NCI-H1694 treated with DMSO at 0.1 percent for 48 hours (cell line): ENCODE results near the gene AVPR1B.

ENCODE experiments used
- DNase-seq: peaks from one replicate; lab custom pipeline; 2025; lab: John Stamatoyannopoulos, UW

AVPR1B gene

DNA sequence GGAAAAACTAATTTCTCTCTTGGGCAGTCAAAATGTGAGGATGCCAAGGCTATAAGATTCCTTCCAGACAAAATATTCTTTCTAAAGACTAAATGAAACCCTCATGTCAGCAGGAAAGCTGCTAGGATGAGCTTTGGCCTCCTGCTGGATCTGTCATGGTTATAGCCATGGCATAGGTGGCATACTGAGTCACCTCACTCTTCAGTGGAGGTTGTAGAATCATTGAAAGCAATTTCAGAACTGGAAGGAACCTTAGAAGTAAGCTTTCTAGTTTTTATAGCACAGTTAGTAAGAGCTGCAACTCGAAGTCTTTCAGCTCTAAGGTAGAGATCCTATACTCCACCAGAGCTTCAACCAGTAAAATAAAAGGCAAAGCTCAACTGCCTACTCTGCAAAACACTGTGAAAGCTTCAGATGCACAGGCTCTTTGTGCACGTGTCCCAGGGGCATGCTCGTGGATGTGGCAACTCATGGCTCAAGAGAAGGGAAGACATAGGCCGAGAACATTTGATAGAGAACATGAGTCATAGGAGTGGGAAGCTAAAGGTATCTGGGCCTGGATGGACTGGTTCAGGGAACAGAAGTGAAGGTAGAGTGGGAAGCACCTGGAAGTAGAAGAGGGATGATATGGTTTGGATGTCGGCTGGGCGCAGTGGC, 5.8 kb downstream of the AVPR1B start:
- DNase-seq: no peak

DNA sequence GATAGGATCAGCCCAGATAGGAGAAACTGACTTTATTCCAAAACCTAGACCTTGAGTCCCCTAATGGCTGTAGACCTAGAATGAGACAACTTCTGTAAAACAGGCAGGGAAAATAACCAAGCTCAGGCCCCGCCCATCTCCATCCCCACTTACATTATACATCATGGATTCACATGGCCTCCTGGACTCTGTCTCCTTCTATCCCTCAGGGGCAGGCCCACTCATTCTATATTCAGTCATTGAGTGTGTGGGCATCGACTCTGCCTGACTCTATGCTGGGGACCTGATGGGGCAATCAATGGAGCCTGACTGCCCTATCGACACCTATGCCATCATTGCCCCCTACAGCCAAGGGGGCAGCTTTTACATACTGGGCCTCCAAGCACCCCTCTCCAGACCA, 6.4 kb downstream of the AVPR1B start:
- no peak for DNase-seq

DNA sequence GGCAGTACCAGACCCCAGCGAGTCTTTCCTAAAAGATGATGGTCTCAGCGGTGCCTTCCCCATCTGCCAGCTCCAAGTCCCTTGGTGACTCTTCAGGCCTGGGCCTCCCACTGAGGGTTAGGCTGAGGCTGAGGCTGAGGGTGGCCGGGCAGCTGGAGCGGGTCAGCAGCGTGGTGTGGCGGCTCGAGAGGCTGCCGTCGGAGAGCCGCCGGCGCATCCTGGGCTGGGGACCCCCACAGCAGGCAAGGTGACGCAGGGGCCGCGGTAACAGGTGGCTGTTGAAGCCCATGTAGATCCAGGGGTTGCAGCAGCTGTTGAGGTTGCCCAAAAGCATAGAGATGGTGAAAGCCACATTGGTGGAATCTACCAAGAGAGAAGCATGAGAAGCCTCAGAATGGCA, 7.0 kb downstream of the AVPR1B start:
- no peak for DNase-seq

GRCh38 chr1:206109718-206110117, 7.5 kb downstream of the AVPR1B start:
- DNase-seq: no peak

- no peak for DNase-seq
Observed at GRCh38 chr1:206108635-206109034, 8.6 kb downstream of the AVPR1B start.

GRCh38 chr1:206107168-206107544, 10.0 kb downstream of the AVPR1B start:
- no peak for DNase-seq

GRCh38 chr1:206106328-206107167, 10.6 kb downstream of the AVPR1B start:
- peak; percentile 63 for DNase-seq

DNA sequence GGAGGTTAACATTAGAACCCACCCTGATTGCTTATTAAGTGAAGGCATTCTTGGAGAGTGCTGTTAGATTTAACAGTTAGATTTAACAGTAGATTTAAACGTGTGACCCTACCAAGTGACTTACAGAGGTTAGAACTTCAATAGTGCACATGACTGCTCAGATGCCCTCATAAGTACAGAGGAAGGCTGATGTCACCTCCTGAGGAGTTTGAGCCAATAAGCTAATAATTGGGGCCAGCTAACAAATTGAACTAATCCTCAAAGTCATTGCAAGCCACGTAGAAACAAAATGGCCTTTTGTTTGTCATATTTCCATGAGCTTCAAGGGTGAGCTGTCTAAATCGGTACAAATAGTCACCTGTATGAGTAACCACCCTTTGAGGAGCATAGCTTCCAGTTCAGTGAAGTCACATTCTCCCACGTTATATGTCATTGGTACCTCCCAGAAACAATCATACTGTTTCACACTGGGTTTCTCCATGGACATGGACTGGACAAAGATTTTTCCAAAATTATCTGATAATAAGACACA, 11.7 kb downstream of the AVPR1B start:
- DNase-seq: no peak

DNA sequence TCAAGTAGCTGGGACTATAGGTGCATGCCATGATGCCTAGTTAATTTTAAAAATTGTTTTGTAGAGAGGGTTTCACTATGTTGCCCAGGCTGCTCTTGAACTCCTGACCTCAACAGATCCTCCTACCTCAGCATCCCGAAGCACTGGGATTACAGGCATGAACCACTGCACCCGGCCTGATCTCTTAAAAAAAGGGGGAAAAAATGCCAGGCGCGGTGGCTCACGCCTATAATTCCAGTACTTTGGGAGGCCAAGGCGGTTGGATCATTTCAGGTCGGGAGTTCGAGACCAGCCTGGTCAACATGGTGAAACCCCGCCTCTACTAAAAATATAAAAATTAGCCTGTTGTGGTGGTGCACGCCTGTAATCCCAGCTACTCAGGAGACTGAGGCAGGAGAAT, 13.2 kb downstream of the AVPR1B start:
- no peak for DNase-seq

- DNase-seq: no peak
Observed at GRCh38 chr1:206102292-206102936, 14.8 kb downstream of the AVPR1B start.

GRCh38 chr1:206101351-206102045, 15.7 kb downstream of the AVPR1B start:
- DNase-seq: no peak

GRCh38 chr1:206100226-206100815, 16.9 kb downstream of the AVPR1B start:
- no peak for DNase-seq

GRCh38 chr1:206098242-206098919, 18.8 kb downstream of the AVPR1B start:
- DNase-seq: no peak

DNA sequence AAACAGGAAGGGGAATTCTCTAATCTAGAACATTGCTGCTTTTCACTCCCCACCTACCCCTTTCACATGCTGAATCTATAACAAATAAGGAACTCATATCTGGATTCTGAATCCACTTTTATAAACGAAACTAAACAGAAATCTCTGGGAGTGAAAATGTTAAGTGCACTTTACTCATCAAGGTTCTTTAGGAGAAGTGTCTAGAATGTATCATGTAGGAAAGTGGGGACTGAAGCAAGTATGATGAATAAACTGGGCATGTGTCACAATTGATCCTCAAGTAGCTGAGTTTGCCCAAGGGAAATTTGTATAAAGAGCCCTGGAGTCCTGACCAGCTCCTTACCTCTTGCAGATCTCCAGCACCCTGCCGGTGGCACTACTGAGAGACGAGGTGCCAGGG, 19.8 kb downstream of the AVPR1B start:
- DNase-seq: no peak

GRCh38 chr1:206094024-206094423, 23.2 kb downstream of the AVPR1B start:
- peak; percentile 49 for DNase-seq

GRCh38 chr1:206089341-206089740, 27.8 kb downstream of the AVPR1B start:
- no peak for DNase-seq

- no peak for DNase-seq
Observed at GRCh38 chr1:206087091-206087490, 30.1 kb downstream of the AVPR1B start.

DNA sequence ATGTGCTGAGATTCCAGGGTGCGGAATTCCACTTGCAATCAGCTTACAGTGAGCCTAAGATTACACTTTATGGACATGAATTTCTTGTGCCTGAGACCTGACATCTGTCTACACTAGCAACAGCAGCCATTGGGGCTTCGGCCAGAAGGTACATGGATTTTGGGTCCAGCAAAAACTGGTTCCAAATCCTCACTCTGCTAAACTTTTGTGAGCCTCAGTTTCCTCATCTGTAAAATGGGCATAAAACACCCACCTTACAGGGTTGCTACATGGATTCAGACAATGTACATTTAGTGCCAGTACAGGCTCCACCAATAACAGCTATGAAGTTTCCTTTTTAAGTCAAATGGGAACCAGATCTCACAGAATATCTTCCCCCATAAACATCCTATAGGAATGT, 33.4 kb downstream of the AVPR1B start:
- DNase-seq: no peak

DNA sequence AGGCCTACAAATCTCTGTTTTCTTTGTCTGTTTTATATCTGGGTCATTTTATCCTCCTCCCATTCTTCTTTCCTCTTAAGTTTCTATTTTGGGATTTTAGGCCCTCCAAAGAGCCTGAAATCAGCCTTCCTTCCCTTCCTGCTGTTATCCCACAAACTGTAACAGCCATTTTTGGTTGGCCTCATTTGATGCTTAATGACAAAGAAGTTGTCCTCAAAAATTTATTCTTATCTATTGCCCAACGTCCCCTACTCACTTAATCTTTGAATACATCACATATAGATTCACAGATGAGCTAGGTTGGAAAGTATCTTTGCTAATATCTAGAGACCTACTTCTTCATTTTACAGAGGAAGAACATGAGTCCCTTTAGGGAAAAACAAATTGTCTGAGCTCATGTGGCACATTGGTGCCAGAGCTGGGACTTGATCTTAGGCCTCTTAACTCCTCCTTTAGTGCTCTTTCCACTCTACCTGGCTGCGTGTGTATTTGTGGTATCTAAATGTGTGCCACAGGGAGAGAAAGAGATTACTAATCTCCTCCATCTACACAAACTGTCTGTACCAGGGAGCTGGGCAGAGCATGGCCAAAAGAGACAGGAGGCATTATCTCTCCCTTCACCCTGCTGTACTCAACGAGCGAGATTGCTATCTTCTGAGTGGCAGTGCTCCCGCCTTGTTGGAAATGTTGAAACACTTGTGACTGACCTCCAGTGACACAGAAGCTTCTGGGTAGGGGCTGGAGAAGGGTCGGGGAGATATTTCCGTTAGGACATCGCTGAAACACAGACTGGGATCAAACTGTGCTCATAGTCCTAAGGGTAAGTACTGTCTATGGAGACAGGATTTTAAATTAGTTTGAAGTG, 34.1 kb downstream of the AVPR1B start:
- DNase-seq: no peak

DNA sequence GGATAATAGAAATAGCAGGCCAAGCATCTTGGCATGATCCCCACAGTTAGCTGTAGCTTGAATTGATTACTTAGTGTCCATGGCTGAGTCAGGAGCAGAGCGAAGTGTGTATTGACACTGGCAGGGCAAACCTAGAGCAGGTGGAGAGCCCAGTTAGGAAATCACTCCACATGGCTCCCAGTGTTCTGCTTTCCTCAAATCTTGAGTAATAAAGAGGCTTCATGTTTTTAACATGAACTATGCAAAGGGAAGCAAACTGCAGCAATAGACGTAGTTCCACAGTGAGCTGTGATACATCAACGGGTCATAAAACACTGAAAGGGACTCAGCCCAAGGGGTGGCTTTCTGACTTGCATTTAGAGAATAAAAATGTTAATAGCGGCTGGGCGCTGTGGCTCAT, 35.3 kb downstream of the AVPR1B start:
- DNase-seq: no peak
